HepG2 (cell line): ENCODE results near the gene CCT7. TPM values are rescaled to one million over a fixed set of nuclear protein-coding genes. Genes with fewer than 3 reads are reported as not detected.

ENCODE experiments used
- ATAC-seq: fragments of 200-7000 bp; cut with Tn5 transposase; 3 replicates; pipeline ENCODE4 v1.9.1; 2020; ENCODE audit warnings: mild to moderate bottlenecking, moderate library complexity
- BruUV-seq: library from RNA; stranded (reverse); fragments of 400-500 nt; replicated peaks from 2 replicates; lab custom pipeline; 2021; lab: Mats Ljungman, UMichigan
- CTCF ChIA-PET: fragments of 300-600 bp; formaldehyde crosslinking; extraction: SDS; loops from one replicate; lab custom pipeline; 2021; ENCODE audit warnings: low total read pairs, inconsistent platforms, low intra/inter-chr PET ratio; lab: Yijun Ruan, JAX
- POLR2A ChIA-PET: fragments of 350-600 bp; sonication (Branson Sonifier 250); formaldehyde crosslinking; loops from one replicate; lab custom pipeline; 2020; ENCODE audit warnings: antibody characterized with exemption, inconsistent platforms; lab: Yijun Ruan, JAX
- DNase-seq: peaks from one replicate; pipeline ENCODE4 v3.0.0-alpha.2; 2015; ENCODE audit warnings: low spot score
- FAIRE-seq: peaks from 3 replicates; lab custom pipeline; 2011; peaks lifted over from hg19 to GRCh38; lab: Jason Lieb, UNC
- H2AFZ ChIP-seq: one replicate; pipeline ENCODE4 v1.6.1; 2011; ENCODE audit warnings: low read length, inconsistent platforms
- H3K27ac ChIP-seq: fragments of 300-600 bp; 3 replicates; pipeline ENCODE4 v1.8.0; 2011; ENCODE audit warnings: mixed run types, mild to moderate bottlenecking, mixed read lengths, low read length, inconsistent platforms; ENCODE audit not compliant: insufficient read depth; ENCODE audit errors: extremely low read length
- H3K27me3 ChIP-seq, 2 experiments: fragments of 200-600 bp in 1 of 2; 2 replicates in 1 of 2; 3 replicates in 1 of 2; pipeline versions ENCODE4 v1.6.0 to v1.8.0; 2011; ENCODE audit warnings: low read length in 2 of 2, mild to moderate bottlenecking in 2 of 2, moderate library complexity in 2 of 2, inconsistent platforms in 1 of 2; ENCODE audit not compliant: insufficient read depth in 2 of 2, control insufficient read depth in 1 of 2
- H3K36me3 ChIP-seq, 2 experiments: fragments of 200-600 bp in 1 of 2; replicated peaks in 1 of 2; 2 replicates in 1 of 2; 3 replicates in 1 of 2; pipeline versions ENCODE4 v1.5.1 to v1.8.0; 2011; ENCODE audit warnings: low read length in 2 of 2, inconsistent platforms in 1 of 2; ENCODE audit not compliant: insufficient read depth in 2 of 2, control insufficient read depth in 1 of 2
- H3K4me1 ChIP-seq: 2 replicates; pipeline ENCODE4 v1.5.1; 2012; ENCODE audit warnings: low read length, inconsistent platforms; ENCODE audit not compliant: insufficient read depth
- H3K4me2 ChIP-seq: 2 replicates; pipeline ENCODE4 v1.6.0; 2011; ENCODE audit warnings: low read depth, low read length, inconsistent platforms
- H3K4me3 ChIP-seq, 3 experiments: fragments of 200-600 bp in 1 of 3; sonication (generic), shearing (Covaris generic) in 1 of 3; replicated peaks in 1 of 3; 2 replicates each; pipeline ENCODE4 v1.5.1; 2011 to 2016; ENCODE audit warnings: low read length in 3 of 3, inconsistent platforms in 2 of 3, low read depth in 2 of 3, mild to moderate bottlenecking in 2 of 3, control low read depth in 1 of 3, mixed read lengths in 1 of 3; ENCODE audit not compliant: insufficient read depth in 1 of 3
- H3K79me2 ChIP-seq: one replicate; pipeline ENCODE4 v1.6.1; 2011; ENCODE audit warnings: low read length, inconsistent platforms; ENCODE audit not compliant: insufficient read depth
- H3K9ac ChIP-seq: 2 replicates; pipeline ENCODE4 v1.6.0; 2011; ENCODE audit warnings: mild to moderate bottlenecking, low read depth, low read length, inconsistent platforms; ENCODE audit not compliant: insufficient read depth
- H3K9me3 ChIP-seq: 2 replicates; pipeline ENCODE4 v1.5.1; 2012; ENCODE audit warnings: mild to moderate bottlenecking, low read length
- H4K20me1 ChIP-seq: 2 replicates; pipeline ENCODE4 v1.6.0; 2011; ENCODE audit warnings: inconsistent platforms, mild to moderate bottlenecking, low read length, moderate library complexity; ENCODE audit not compliant: insufficient read depth
- ELF3 ChIP-seq: IDR thresholded peaks from 2 replicates; pipeline ENCODE4 v1.6.1; 2016; ENCODE audit warnings: missing genetic modification reagents, missing compliant biosample characterization
- ERF ChIP-seq: IDR thresholded peaks from 2 replicates; pipeline ENCODE4 v1.6.1; 2018; ENCODE audit warnings: missing biosample characterization, missing genetic modification reagents
- FOXK1 ChIP-seq: sonication (generic); formaldehyde crosslinking; IDR thresholded peaks from 2 replicates; pipeline ENCODE4 v1.4.0; 2020; ENCODE audit warnings: low read depth, missing genetic modification reagents, borderline replicate concordance
- HDAC2 ChIP-seq: sonication (generic); formaldehyde crosslinking; IDR thresholded peaks from 2 replicates; pipeline ENCODE4 v1.4.0; 2020; ENCODE audit warnings: missing genetic modification reagents
- KLF9 ChIP-seq: IDR thresholded peaks from 2 replicates; pipeline ENCODE4 v1.6.1; 2016; ENCODE audit warnings: low read depth
- MIER2 ChIP-seq: IDR thresholded peaks from 2 replicates; pipeline ENCODE4 v1.6.1; 2016; ENCODE audit warnings: missing biosample characterization, missing genetic modification reagents
- NCOA2 ChIP-seq: sonication (generic); formaldehyde crosslinking; IDR thresholded peaks from 2 replicates; pipeline ENCODE4 v1.8.0; 2022; ENCODE audit warnings: inconsistent platforms
- NFKB2 ChIP-seq: sonication (generic); formaldehyde crosslinking; IDR thresholded peaks from 2 replicates; pipeline ENCODE4 v1.4.0; 2020; ENCODE audit warnings: missing genetic modification reagents, borderline replicate concordance
- NR2F6 ChIP-seq, 2 experiments: IDR thresholded peaks; 2 replicates each; pipeline ENCODE4 v1.6.1; 2016; ENCODE audit warnings: antibody characterized with exemption in 1 of 2, mild to moderate bottlenecking in 1 of 2
- REPIN1 ChIP-seq: sonication (generic); formaldehyde crosslinking; IDR thresholded peaks from 2 replicates; pipeline ENCODE4 v1.8.0; 2022; ENCODE audit warnings: missing genetic modification reagents, low read depth, mild to moderate bottlenecking, borderline replicate concordance
- SOX13 ChIP-seq, 3 experiments: fragments of 450-650 bp in 1 of 3; sonication (generic) in 1 of 3; formaldehyde crosslinking in 1 of 3; IDR thresholded peaks in 2 of 3; conservative IDR thresholded peaks in 1 of 3; 2 replicates each; pipeline versions ENCODE4 v1.5.0 to v1.6.1; 2016 to 2020; ENCODE audit warnings: antibody characterized with exemption in 1 of 3, mild to moderate bottlenecking in 1 of 3, missing compliant biosample characterization in 1 of 3, missing genetic modification reagents in 1 of 3, moderate library complexity in 1 of 3
- SP1 ChIP-seq, 2 experiments: fragments of 450-650 bp in 1 of 2; sonication (generic) in 1 of 2; formaldehyde crosslinking in 1 of 2; IDR thresholded peaks; 2 replicates each; pipeline versions ENCODE4 v1.4.0 to v1.6.1; 2016 to 2020; ENCODE audit warnings: missing genetic modification reagents in 1 of 2
- STAT5B ChIP-seq: sonication (generic); formaldehyde crosslinking; IDR thresholded peaks from 2 replicates; pipeline ENCODE4 v1.4.0; 2020; ENCODE audit warnings: missing genetic modification reagents
- TEF ChIP-seq: sonication (generic); formaldehyde crosslinking; IDR thresholded peaks from 2 replicates; pipeline ENCODE4 v1.5.0; 2020; ENCODE audit warnings: missing genetic modification reagents
- TGIF2 ChIP-seq: IDR thresholded peaks from 2 replicates; pipeline ENCODE4 v1.6.1; 2016; ENCODE audit warnings: control low read depth, missing compliant biosample characterization
- ZNF460 ChIP-seq: sonication (generic); formaldehyde crosslinking; IDR thresholded peaks from 2 replicates; pipeline ENCODE4 v1.5.1; 2020; ENCODE audit warnings: missing genetic modification reagents, mild to moderate bottlenecking, borderline replicate concordance
- ZNF75D ChIP-seq: sonication (generic); formaldehyde crosslinking; IDR thresholded peaks from 2 replicates; pipeline ENCODE4 v1.8.1; 2023; ENCODE audit warnings: missing genetic modification reagents, mild to moderate bottlenecking, borderline replicate concordance
- ZNF773 ChIP-seq: sonication (generic); formaldehyde crosslinking; IDR thresholded peaks from 2 replicates; pipeline ENCODE4 v1.4.0; 2020; ENCODE audit warnings: missing genetic modification reagents, borderline replicate concordance
- ZNF788 ChIP-seq: sonication (generic); formaldehyde crosslinking; IDR thresholded peaks from 2 replicates; pipeline ENCODE4 v1.5.0; 2020; ENCODE audit warnings: mild to moderate bottlenecking, missing genetic modification reagents, borderline replicate concordance
- ZSCAN25 ChIP-seq: sonication (generic); formaldehyde crosslinking; IDR thresholded peaks from 2 replicates; pipeline ENCODE4 v1.8.0; 2022; ENCODE audit warnings: mild to moderate bottlenecking, missing genetic modification reagents
- WGBS: methylation state at CpG from one replicate; pipeline ENCODE4 v1.1.6; 2017; ENCODE audit warnings: low lambda C conversion rate; 5-methylcytosine and 5-hydroxymethylcytosine counted together
- in situ Hi-C: cut with HindIII; loops from 2 replicates; pipeline ENCODE4 v1.10.0; 2017; ENCODE audit warnings: low pct_unique_long_range_greater_than_20kb; ENCODE audit not compliant: extremely low pct_ligation_motif_present
- intact Hi-C: fragments of 100-400 bp; cut with micrococcal nuclease; formaldehyde crosslinking; loops from one replicate; pipeline ENCODE4 v1.10.0; 2022; ENCODE audit not compliant: unreplicated experiment
- polyA plus RNA-seq, 8 experiments: library from polyadenylated mRNA; depleted of rRNA in 3 of 8; stranded (reverse) in 7 of 8; unstranded in 1 of 8; fragments of >200 nt; fragmentation: Illumina TruSeq in 4 of 8; extraction: Trizol in 4 of 8; gene quantifications; 2 replicates each; pipeline versions ENCODE4 v1.2.1 to v1.2.3, GENCODE V29; 2011 to 2016; ENCODE audit warnings: low read depth in 4 of 8, missing spikeins in 1 of 8, mixed read lengths in 1 of 8; ENCODE audit not compliant: insufficient read depth in 1 of 8
- total RNA-seq, 5 experiments: library from RNA; depleted of rRNA; stranded (reverse); fragments of >200 nt; fragmentation: Illumina TruSeq; extraction: Trizol; gene quantifications; 2 replicates each; pipeline ENCODE4 v1.2.3, GENCODE V29; 2016; ENCODE audit warnings: low read depth in 1 of 5
- TF ChIP-seq, protein P1 (sequence below): sonication (generic); formaldehyde crosslinking; IDR thresholded peaks from 2 replicates; pipeline ENCODE4 v1.4.0; 2020; ENCODE audit warnings: missing genetic modification reagents

Gene CCT7
- total and polyA plus RNA-seq, 2 of the 13 experiments (the other 11 are each of a cell fraction or from before 2014, with no cell fraction given), result 347 to 517 TPM

DNA sequence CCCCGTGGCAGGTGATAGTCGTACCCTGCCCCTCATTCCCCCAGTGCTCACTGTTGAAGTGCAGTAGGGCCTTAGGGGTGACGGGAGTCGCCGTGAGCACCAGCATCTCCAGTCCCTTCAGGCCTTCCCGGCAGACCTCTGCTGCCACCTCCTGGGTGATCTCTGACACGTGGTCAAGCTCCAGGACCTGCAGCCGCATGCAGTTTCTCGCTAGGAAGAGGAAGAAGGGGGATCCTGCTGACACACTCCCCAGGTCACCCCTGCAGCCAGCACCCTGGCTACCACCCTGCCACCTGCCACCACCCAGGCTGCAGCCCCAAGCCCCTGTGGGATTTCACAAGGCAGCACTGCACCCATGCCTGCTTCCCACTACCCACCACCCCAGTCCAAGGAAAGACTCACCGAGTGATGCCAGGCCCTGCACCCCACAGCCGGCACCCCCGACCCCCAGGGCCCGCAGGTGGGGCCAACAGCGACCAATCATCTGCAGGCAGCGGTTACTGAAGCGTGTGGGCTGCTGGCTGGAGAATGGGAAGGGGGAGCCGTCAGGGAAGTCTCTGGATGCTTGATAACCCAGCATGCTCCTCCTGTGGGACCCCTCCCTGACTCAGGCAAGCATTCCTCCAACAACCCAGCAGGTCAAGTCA lies 26.4 kb downstream of the CCT7 start:
- H3K4me2 ChIP-seq, result 0 out of 2 replicates have a peak overlapping the region, but pooled peaks have one; percentile 3
- no peaks in the 10 kb centered on the region for H4K20me1 ChIP-seq
- no peak overlapping the region for H3K27ac ChIP-seq
- peaks cover 51% of the 10 kb centered on the region for H3K4me1 ChIP-seq
- no TSS peak for BruUV-seq
- no peak overlapping the region for H3K4me3 ChIP-seq
- POLR2A ChIA-PET, result interaction anchor here (0.6 to 2.1 kb wide), 5 partner anchors 11 to 47 kb away, joined by 3 to 6 read pairs (median 4); partner anchors contain the start of genes CCT7, PRADC1 and SMYD5
- intact Hi-C loops, result loop anchor here (1.0 to 5.0 kb wide), 3 partner anchors 47 to 98 kb away; no protein-coding TSS in a partner anchor
- in situ Hi-C loops, result no loop called here
- H3K36me3 ChIP-seq, result peaks cover 2 to 10% of the 10 kb centered on the region in 2 experiments; a peak in 4 of 5 replicates
- CTCF ChIA-PET, result interaction anchor here (0.8 to 1.7 kb wide), 3 partner anchors 83 to 367 kb away, joined by 3 to 8 read pairs (median 4); no protein-coding TSS in a partner anchor
- H3K27me3 ChIP-seq, result no peaks in the 10 kb centered on the region
- no peaks in the 10 kb centered on the region for H3K79me2 ChIP-seq
- DNase-seq (peak; percentile 72), FAIRE-seq (peak; percentile 98), ATAC-seq (peak; percentile 65)
- no peak overlapping the region for H3K9ac ChIP-seq
- WGBS, result 28% methylated on average over 7 of the region's 17 CpGs
- H3K9me3 ChIP-seq, result no peaks in the 10 kb centered on the region
- no peak overlapping the region for H2AFZ ChIP-seq
- TF ChIP-seq KLF9 (no peak), MIER2 (CRISPR knock-in tag) (no peak), ELF3 (CRISPR knock-in tag) (0 out of 2 replicates have a peak, but pooled peaks have one; percentile 38), SOX13 (IDR thresholded peaks at IDR 0.05) (no peak), SOX13 (CRISPR knock-in tag; conservative IDR thresholded peaks at IDR 0.05 in 1 of 2, IDR thresholded peaks at IDR 0.05 in 1 of 2) (peak in 1 of 2 experiments; percentile 23; a peak in 1 of 4 replicates), STAT5B (CRISPR knock-in tag) (no peak), ZNF460 (no peak), SP1 (IDR thresholded peaks at IDR 0.05) (no peak), SP1 (CRISPR knock-in tag; IDR thresholded peaks at IDR 0.05) (0 out of 2 replicates have a peak, but pooled peaks have one; percentile 28), ZNF773 (CRISPR knock-in tag) (no peak), FOXK1 (CRISPR knock-in tag) (0 out of 2 replicates have a peak, but pooled peaks have one; percentile 17), TEF (CRISPR knock-in tag) (no peak), ZSCAN25 (0 out of 2 replicates have a peak, but pooled peaks have one; percentile 60), ZNF788 (CRISPR knock-in tag) (0 out of 2 replicates have a peak, but pooled peaks have one; percentile 37), NCOA2 (CRISPR knock-in tag) (peak; percentile 22; the same call in 1 of the 2 replicates), HDAC2 (CRISPR knock-in tag) (no peak; the same call in 1 of the 2 replicates), ZNF75D (no peak), NR2F6 (IDR thresholded peaks at IDR 0.05) (no peak), NR2F6 (CRISPR knock-in tag; IDR thresholded peaks at IDR 0.05) (peak; percentile 7; the same call in 1 of the 2 replicates), NFKB2 (peak; percentile 5; the same call in 1 of the 2 replicates), ERF (CRISPR knock-in tag) (peak; percentile 55; the same call in 1 of the 2 replicates), REPIN1 (CRISPR knock-in tag) (peak; percentile 49; the same call in 1 of the 2 replicates), TGIF2 (CRISPR knock-in tag) (0 out of 2 replicates have a peak, but pooled peaks have one; percentile 55)
- TF ChIP-seq, protein P1, sequence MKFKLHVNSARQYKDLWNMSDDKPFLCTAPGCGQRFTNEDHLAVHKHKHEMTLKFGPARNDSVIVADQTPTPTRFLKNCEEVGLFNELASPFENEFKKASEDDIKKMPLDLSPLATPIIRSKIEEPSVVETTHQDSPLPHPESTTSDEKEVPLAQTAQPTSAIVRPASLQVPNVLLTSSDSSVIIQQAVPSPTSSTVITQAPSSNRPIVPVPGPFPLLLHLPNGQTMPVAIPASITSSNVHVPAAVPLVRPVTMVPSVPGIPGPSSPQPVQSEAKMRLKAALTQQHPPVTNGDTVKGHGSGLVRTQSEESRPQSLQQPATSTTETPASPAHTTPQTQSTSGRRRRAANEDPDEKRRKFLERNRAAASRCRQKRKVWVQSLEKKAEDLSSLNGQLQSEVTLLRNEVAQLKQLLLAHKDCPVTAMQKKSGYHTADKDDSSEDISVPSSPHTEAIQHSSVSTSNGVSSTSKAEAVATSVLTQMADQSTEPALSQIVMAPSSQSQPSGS (CRISPR knock-in tag), result peak; percentile 23; the same call in 1 of the 2 replicates
